ENCODE measurements around the gene MAP2. TPM values are rescaled to one million over a fixed set of nuclear protein-coding genes. Genes with fewer than 3 reads are reported as not detected.

The MAP2 gene
- total and polyA plus RNA-seq, 2 of the 13 experiments (the other 11 are each of a cell fraction or from before 2014, with no cell fraction given): 0.08 TPM; not detected in 1

DNA sequence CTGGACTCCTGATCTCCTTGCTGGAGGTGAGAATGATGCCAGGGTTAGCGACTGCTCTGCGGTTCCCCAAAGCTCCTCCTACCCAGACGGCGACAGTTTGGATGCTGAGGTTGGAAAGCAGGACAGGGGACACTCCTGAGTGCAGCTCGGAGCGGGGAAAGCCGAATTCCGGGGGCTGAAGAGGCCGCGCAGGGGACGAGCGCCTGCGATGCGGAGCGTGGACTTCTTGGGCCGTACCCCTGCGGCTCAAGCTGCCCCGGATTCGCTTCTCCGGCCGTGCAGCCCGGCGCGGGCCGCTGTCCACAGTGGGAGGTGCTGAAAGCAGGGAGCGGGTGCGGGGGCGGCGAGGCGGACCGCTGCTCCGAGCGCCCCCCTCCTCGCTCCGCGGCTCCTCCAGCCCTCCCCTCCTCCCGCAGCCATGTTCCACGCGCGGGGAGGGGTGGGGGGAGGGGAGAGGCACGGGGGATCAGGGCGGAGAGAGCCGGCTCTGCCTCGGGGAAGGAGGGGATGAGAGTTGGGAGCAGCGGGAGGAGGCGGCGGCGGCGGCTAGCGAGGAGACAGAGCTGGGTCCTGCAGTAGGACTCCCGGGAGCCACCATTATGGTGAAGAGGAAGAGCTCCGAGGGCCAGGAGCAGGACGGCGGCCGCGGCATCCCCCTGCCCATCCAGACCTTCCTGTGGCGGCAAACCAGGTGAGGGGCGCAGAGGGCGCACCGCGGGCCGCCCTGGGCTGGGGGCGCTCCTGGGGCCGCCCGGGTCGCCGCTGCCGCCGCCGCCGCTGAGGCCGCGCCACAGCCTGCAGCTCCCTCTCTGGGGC is 347.8 kb downstream of the MAP2 start, which contains the start of gene UNC80 (continued):
- TF ChIP-seq, protein P1, sequence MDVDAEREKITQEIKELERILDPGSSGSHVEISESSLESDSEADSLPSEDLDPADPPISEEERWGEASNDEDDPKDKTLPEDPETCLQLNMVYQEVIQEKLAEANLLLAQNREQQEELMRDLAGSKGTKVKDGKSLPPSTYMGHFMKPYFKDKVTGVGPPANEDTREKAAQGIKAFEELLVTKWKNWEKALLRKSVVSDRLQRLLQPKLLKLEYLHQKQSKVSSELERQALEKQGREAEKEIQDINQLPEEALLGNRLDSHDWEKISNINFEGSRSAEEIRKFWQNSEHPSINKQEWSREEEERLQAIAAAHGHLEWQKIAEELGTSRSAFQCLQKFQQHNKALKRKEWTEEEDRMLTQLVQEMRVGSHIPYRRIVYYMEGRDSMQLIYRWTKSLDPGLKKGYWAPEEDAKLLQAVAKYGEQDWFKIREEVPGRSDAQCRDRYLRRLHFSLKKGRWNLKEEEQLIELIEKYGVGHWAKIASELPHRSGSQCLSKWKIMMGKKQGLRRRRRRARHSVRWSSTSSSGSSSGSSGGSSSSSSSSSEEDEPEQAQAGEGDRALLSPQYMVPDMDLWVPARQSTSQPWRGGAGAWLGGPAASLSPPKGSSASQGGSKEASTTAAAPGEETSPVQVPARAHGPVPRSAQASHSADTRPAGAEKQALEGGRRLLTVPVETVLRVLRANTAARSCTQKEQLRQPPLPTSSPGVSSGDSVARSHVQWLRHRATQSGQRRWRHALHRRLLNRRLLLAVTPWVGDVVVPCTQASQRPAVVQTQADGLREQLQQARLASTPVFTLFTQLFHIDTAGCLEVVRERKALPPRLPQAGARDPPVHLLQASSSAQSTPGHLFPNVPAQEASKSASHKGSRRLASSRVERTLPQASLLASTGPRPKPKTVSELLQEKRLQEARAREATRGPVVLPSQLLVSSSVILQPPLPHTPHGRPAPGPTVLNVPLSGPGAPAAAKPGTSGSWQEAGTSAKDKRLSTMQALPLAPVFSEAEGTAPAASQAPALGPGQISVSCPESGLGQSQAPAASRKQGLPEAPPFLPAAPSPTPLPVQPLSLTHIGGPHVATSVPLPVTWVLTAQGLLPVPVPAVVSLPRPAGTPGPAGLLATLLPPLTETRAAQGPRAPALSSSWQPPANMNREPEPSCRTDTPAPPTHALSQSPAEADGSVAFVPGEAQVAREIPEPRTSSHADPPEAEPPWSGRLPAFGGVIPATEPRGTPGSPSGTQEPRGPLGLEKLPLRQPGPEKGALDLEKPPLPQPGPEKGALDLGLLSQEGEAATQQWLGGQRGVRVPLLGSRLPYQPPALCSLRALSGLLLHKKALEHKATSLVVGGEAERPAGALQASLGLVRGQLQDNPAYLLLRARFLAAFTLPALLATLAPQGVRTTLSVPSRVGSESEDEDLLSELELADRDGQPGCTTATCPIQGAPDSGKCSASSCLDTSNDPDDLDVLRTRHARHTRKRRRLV (CRISPR knock-in tag; IDR thresholded peaks at IDR 0.05): peak; percentile 72; the same call in 1 of the 2 replicates
- TF ChIP-seq BORCS8-MEF2B (CRISPR knock-in tag; IDR thresholded peaks at IDR 0.05): peak; percentile 97
- TF ChIP-seq, protein P2, sequence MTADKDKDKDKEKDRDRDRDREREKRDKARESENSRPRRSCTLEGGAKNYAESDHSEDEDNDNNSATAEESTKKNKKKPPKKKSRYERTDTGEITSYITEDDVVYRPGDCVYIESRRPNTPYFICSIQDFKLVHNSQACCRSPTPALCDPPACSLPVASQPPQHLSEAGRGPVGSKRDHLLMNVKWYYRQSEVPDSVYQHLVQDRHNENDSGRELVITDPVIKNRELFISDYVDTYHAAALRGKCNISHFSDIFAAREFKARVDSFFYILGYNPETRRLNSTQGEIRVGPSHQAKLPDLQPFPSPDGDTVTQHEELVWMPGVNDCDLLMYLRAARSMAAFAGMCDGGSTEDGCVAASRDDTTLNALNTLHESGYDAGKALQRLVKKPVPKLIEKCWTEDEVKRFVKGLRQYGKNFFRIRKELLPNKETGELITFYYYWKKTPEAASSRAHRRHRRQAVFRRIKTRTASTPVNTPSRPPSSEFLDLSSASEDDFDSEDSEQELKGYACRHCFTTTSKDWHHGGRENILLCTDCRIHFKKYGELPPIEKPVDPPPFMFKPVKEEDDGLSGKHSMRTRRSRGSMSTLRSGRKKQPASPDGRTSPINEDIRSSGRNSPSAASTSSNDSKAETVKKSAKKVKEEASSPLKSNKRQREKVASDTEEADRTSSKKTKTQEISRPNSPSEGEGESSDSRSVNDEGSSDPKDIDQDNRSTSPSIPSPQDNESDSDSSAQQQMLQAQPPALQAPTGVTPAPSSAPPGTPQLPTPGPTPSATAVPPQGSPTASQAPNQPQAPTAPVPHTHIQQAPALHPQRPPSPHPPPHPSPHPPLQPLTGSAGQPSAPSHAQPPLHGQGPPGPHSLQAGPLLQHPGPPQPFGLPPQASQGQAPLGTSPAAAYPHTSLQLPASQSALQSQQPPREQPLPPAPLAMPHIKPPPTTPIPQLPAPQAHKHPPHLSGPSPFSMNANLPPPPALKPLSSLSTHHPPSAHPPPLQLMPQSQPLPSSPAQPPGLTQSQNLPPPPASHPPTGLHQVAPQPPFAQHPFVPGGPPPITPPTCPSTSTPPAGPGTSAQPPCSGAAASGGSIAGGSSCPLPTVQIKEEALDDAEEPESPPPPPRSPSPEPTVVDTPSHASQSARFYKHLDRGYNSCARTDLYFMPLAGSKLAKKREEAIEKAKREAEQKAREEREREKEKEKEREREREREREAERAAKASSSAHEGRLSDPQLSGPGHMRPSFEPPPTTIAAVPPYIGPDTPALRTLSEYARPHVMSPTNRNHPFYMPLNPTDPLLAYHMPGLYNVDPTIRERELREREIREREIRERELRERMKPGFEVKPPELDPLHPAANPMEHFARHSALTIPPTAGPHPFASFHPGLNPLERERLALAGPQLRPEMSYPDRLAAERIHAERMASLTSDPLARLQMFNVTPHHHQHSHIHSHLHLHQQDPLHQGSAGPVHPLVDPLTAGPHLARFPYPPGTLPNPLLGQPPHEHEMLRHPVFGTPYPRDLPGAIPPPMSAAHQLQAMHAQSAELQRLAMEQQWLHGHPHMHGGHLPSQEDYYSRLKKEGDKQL (CRISPR knock-in tag; IDR thresholded peaks at IDR 0.05; ENCODE audit: low read depth): peak; percentile 57; the same call in 1 of the 2 replicates
- TF ChIP-seq ZZZ3 (CRISPR knock-in tag; IDR thresholded peaks at IDR 0.05; ENCODE audit: borderline replicate concordance): peak; percentile 77; the same call in 1 of the 2 replicates
- TF ChIP-seq KMT2A (CRISPR knock-in tag; IDR thresholded peaks at IDR 0.05): peak; percentile 77
- TF ChIP-seq, protein P3, sequence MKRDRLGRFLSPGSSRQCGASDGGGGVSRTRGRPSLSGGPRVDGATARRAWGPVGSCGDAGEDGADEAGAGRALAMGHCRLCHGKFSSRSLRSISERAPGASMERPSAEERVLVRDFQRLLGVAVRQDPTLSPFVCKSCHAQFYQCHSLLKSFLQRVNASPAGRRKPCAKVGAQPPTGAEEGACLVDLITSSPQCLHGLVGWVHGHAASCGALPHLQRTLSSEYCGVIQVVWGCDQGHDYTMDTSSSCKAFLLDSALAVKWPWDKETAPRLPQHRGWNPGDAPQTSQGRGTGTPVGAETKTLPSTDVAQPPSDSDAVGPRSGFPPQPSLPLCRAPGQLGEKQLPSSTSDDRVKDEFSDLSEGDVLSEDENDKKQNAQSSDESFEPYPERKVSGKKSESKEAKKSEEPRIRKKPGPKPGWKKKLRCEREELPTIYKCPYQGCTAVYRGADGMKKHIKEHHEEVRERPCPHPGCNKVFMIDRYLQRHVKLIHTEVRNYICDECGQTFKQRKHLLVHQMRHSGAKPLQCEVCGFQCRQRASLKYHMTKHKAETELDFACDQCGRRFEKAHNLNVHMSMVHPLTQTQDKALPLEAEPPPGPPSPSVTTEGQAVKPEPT (CRISPR knock-in tag; IDR thresholded peaks at IDR 0.05; ENCODE audit: low read depth): 0 out of 2 replicates have a peak, but pooled peaks have one; percentile 87
- peak; percentile 98 for TF ChIP-seq SALL1 (CRISPR knock-in tag; IDR thresholded peaks at IDR 0.05)
- peak; percentile 61; the same call in 1 of the 2 replicates for TF ChIP-seq MED1 (CRISPR knock-in tag; IDR thresholded peaks at IDR 0.05)
- TF ChIP-seq, protein P4, sequence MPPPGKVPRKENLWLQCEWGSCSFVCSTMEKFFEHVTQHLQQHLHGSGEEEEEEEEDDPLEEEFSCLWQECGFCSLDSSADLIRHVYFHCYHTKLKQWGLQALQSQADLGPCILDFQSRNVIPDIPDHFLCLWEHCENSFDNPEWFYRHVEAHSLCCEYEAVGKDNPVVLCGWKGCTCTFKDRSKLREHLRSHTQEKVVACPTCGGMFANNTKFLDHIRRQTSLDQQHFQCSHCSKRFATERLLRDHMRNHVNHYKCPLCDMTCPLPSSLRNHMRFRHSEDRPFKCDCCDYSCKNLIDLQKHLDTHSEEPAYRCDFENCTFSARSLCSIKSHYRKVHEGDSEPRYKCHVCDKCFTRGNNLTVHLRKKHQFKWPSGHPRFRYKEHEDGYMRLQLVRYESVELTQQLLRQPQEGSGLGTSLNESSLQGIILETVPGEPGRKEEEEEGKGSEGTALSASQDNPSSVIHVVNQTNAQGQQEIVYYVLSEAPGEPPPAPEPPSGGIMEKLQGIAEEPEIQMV (CRISPR knock-in tag; IDR thresholded peaks at IDR 0.05; ENCODE audit: low read depth): peak; percentile 83; the same call in 1 of the 2 replicates
- TF ChIP-seq NBN (conservative IDR thresholded peaks at IDR 0.05): no peak
- TF ChIP-seq KLF12 (CRISPR knock-in tag; IDR thresholded peaks at IDR 0.05; ENCODE audit: borderline replicate concordance): peak; percentile 84; the same call in 1 of the 2 replicates
- TF ChIP-seq ZNF557 (CRISPR knock-in tag; IDR thresholded peaks at IDR 0.05): peak; percentile 98; the same call in 1 of the 2 replicates
- peak; percentile 56 for TF ChIP-seq ZFY (CRISPR knock-in tag; IDR thresholded peaks at IDR 0.05)
- TF ChIP-seq ATF7 (IDR thresholded peaks at IDR 0.05): no peak
- peak; percentile 73 for TF ChIP-seq ATF7 (CRISPR knock-in tag; IDR thresholded peaks at IDR 0.05)

All from HepG2 (cell line).